GM18951 (cell line): ENCODE results near the gene GABRB1.

Experiments used
- POLR2A ChIP-seq: IDR thresholded peaks from 4 replicates; pipeline ENCODE4 v1.6.1; 2011; ENCODE audit warnings: mild to moderate bottlenecking; ENCODE audit not compliant: insufficient read length, insufficient read depth; ENCODE audit errors: extremely low read depth
- in situ Hi-C: fragments of 300-500 bp; cut with MboI; formaldehyde crosslinking; loops from one replicate; pipeline ENCODE4 v1.12.0; 2022; ENCODE audit warnings: low sequenced_read_pairs, mixed read lengths, inconsistent platforms; ENCODE audit not compliant: unreplicated experiment

GABRB1 gene

GRCh38 chr4:47057991-47058390 lies 26.6 kb downstream of the GABRB1 start:
- in situ Hi-C loops = no loop called here
- no peak for TF ChIP-seq POLR2A

GRCh38 chr4:47060561-47060960 lies 29.2 kb downstream of the GABRB1 start:
- in situ Hi-C loops = no loop called here
- TF ChIP-seq POLR2A = no peak

- in situ Hi-C loops = no loop called here
- TF ChIP-seq POLR2A = no peak
These were observed 30.1 kb downstream of the GABRB1 start for GRCh38 chr4:47061435-47061834.

GRCh38 chr4:47065051-47065481 lies 33.7 kb downstream of the GABRB1 start:
- in situ Hi-C loops = no loop called here
- TF ChIP-seq POLR2A = no peak

GRCh38 chr4:47068986-47069385 lies 37.6 kb downstream of the GABRB1 start:
- TF ChIP-seq POLR2A = no peak
- in situ Hi-C loops = no loop called here

- in situ Hi-C loops = no loop called here
- no peak for TF ChIP-seq POLR2A
These were observed 40.6 kb downstream of the GABRB1 start for GRCh38 chr4:47071901-47072341.

- in situ Hi-C loops = no loop called here
- no peak for TF ChIP-seq POLR2A
These were observed 42.3 kb downstream of the GABRB1 start for GRCh38 chr4:47073647-47074046.

- in situ Hi-C loops = no loop called here
- no peak for TF ChIP-seq POLR2A
These were observed 43.4 kb downstream of the GABRB1 start for GRCh38 chr4:47074816-47075215.

- in situ Hi-C loops = no loop called here
These were observed 43.9 kb downstream of the GABRB1 start for GRCh38 chr4:47075262-47075661.

GRCh38 chr4:47075919-47076318 lies 44.6 kb downstream of the GABRB1 start:
- no peak for TF ChIP-seq POLR2A
- in situ Hi-C loops = no loop called here

More at GRCh38 chr4:47075262-47075661, 43.9 kb downstream of the GABRB1 start:
- no peak for TF ChIP-seq POLR2A

GRCh38 chr4:47084111-47084510 lies 52.7 kb downstream of the GABRB1 start:
- in situ Hi-C loops = no loop called here
- no peak for TF ChIP-seq POLR2A

GRCh38 chr4:47084795-47085194 lies 53.4 kb downstream of the GABRB1 start:
- no peak for TF ChIP-seq POLR2A
- in situ Hi-C loops = no loop called here

- in situ Hi-C loops = no loop called here
- TF ChIP-seq POLR2A = no peak
These were observed 56.9 kb downstream of the GABRB1 start for GRCh38 chr4:47088298-47088697.

- no peak for TF ChIP-seq POLR2A
- in situ Hi-C loops = no loop called here
These were observed 64.5 kb downstream of the GABRB1 start for GRCh38 chr4:47095884-47096283.

- no peak for TF ChIP-seq POLR2A
- in situ Hi-C loops = no loop called here
These were observed 70.1 kb downstream of the GABRB1 start for GRCh38 chr4:47101453-47101852.

- in situ Hi-C loops = no loop called here
These were observed 73.6 kb downstream of the GABRB1 start for GRCh38 chr4:47104986-47105385.

GRCh38 chr4:47106561-47106960 lies 75.2 kb downstream of the GABRB1 start:
- in situ Hi-C loops = no loop called here
- no peak for TF ChIP-seq POLR2A

More at GRCh38 chr4:47104986-47105385, 73.6 kb downstream of the GABRB1 start:
- no peak for TF ChIP-seq POLR2A
